T-cell (primary cell): ENCODE results near the gene EMC9. TPM values are rescaled to one million over a fixed set of nuclear protein-coding genes. Genes with fewer than 3 reads are reported as not detected.

Experiments used
- ATAC-seq, 4 experiments: fragments of 200-7000 bp in 3 of 4; fragments of 150-1000 bp in 1 of 4; cut with Tn5 transposase; replicated peaks in 1 of 4; 1 replicate in 3 of 4; 2 replicates in 1 of 4; pipeline ENCODE4 v1.10.0; 2021; ENCODE audit warnings: moderate library complexity in 3 of 4, mild to moderate bottlenecking in 2 of 4, moderate number of reproducible peaks in 1 of 4
- CTCF ChIA-PET, 2 donors: fragments of 300-600 bp; sonication (Branson Sonifier 250); formaldehyde crosslinking; loops; one replicate each; lab custom pipeline; 2022; ENCODE audit warnings: antibody characterized with exemption in 2 of 2; lab: Charles Lee
- POLR2A ChIA-PET, 2 donors: fragments of 300-600 bp; sonication (Branson Sonifier 250); formaldehyde crosslinking; loops; one replicate each; lab custom pipeline; 2022; ENCODE audit warnings: antibody characterized with exemption in 2 of 2; lab: Charles Lee
- DNase-seq, 35 experiments: peaks; one replicate each; pipeline versions ENCODE4 v3.0.0 to v3.0.0-alpha.2; 2013 to 2023
- H3K27ac ChIP-seq: one replicate; pipeline ENCODE4 v1.5.1; 2013; ENCODE audit warnings: low read length
- H3K27me3 ChIP-seq, 2 experiments: replicated peaks in 1 of 2; 1 replicate in 1 of 2; 2 replicates in 1 of 2; pipeline versions ENCODE4 v1.6.1 to v1.7.0; 2013; ENCODE audit warnings: low read length in 1 of 2, mixed read lengths in 1 of 2; ENCODE audit not compliant: control insufficient read depth in 2 of 2, insufficient read depth in 2 of 2; ENCODE audit errors: extremely low read depth in 1 of 2
- H3K36me3 ChIP-seq, 2 donors: 1 replicate in 1 of 2; 2 replicates in 1 of 2; pipeline versions ENCODE4 v1.6.1 to v1.7.0; 2013; ENCODE audit warnings: low read length in 1 of 2; ENCODE audit not compliant: control insufficient read depth in 2 of 2, insufficient read depth in 1 of 2; ENCODE audit errors: extremely low read depth in 1 of 2
- H3K4me1 ChIP-seq, 2 experiments: 1 replicate in 1 of 2; 2 replicates in 1 of 2; pipeline versions ENCODE4 v1.6.1 to v1.7.0; 2013; ENCODE audit warnings: low read length in 2 of 2, mixed read lengths in 1 of 2; ENCODE audit not compliant: insufficient read depth in 2 of 2, control insufficient read depth in 1 of 2; ENCODE audit errors: extremely low read depth in 1 of 2
- H3K4me3 ChIP-seq, 2 donors: 1 replicate in 1 of 2; 2 replicates in 1 of 2; pipeline versions ENCODE4 v1.5.1 to v1.7.0; 2013; ENCODE audit warnings: mild to moderate bottlenecking in 2 of 2, low read length in 1 of 2, moderate library complexity in 1 of 2; ENCODE audit not compliant: control insufficient read depth in 1 of 2; ENCODE audit errors: extremely low read depth in 1 of 2
- H3K9me3 ChIP-seq: 2 replicates; pipeline ENCODE4 v1.7.0; 2013
- H3K27ac Mint-ChIP-seq, 2 donors: one replicate each; pipeline ENCODE4 v1.8.0; 2020 to 2021; ENCODE audit warnings: mild to moderate bottlenecking in 2 of 2, mixed read lengths in 2 of 2
- H3K27me3 Mint-ChIP-seq, 2 donors: one replicate each; pipeline ENCODE4 v1.8.0; 2021 to 2022; ENCODE audit warnings: mixed read lengths in 2 of 2
- H3K36me3 Mint-ChIP-seq: one replicate; pipeline ENCODE4 v1.8.0; 2021; ENCODE audit warnings: mixed read lengths
- H3K4me1 Mint-ChIP-seq, 3 donors: one replicate each; pipeline ENCODE4 v1.8.0; 2020 to 2022; ENCODE audit warnings: mixed read lengths in 3 of 3, mild to moderate bottlenecking in 1 of 3
- H3K4me3 Mint-ChIP-seq, 3 donors: one replicate each; pipeline ENCODE4 v1.8.0; 2020 to 2022; ENCODE audit warnings: mild to moderate bottlenecking in 3 of 3, mixed read lengths in 3 of 3, moderate library complexity in 3 of 3
- H3K9me3 Mint-ChIP-seq, 3 donors: one replicate each; pipeline ENCODE4 v1.8.0; 2020 to 2022; ENCODE audit warnings: mixed read lengths in 3 of 3
- WGBS: methylation state at CpG from one replicate; pipeline ENCODE4 v1.1.5; 2013; ENCODE audit warnings: missing lambda C conversion rate; ENCODE audit not compliant: insufficient coverage; 5-methylcytosine and 5-hydroxymethylcytosine counted together
- total RNA-seq, 35 experiments: library from RNA in 6 of 35; stranded (reverse) in 6 of 35; fragments of 120-200 nt in 1 of 35; gene quantifications; one replicate each; pipeline versions ENCODE4 v1.2.1 to v1.2.4 and lab custom pipeline; 2013 to 2026

Gene EMC9
- total RNA-seq, 5 donors from 2014 or later (not counting 1 experiment from before 2014, with no cell fraction given): 9.3 to 29.8 (median 20.8) TPM

DNA sequence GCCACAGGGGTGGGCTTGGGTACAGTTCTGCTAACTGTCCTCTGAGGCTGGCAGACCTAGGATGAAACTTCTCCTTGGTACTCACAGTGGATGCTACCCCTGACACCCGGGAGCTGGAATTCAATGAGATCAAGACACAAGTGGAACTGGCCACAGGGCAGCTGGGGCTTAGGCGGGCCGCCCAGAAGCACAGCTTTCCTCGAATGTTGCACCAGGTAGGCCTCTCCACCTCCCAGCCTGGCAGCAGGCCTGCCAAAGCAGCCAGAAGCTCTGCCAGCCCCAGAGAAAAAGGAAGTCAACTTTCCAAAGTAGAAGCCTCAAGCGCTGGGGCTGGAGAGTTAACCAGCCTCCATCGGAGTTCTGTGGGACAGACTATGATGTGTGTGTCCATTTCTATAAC, 24.2 kb downstream of the EMC9 start:
- H3K27me3 Mint-ChIP-seq: no peaks in the 10 kb centered on the region
- Histone ChIP-seq H3K27me3 (no peaks in the 10 kb centered on the region), H3K27ac (no peak overlapping the region), H3K9me3 (no peaks in the 10 kb centered on the region), H3K4me3 (no peak overlapping the region), H3K36me3 (peaks cover 0 to 57% of the 10 kb centered on the region in 2 donors), H3K4me1 (peaks cover 12 to 31% of the 10 kb centered on the region in 2 experiments)
- H3K36me3 Mint-ChIP-seq: peaks cover 49% of the 10 kb centered on the region
- CTCF ChIA-PET: interaction anchor here (0.9 to 1.3 kb wide), 4 partner anchors 9 to 45 kb away, joined by 3 to 5 read pairs (median 4); partner anchors contain the start of gene IRF9 (in 1 of the 2)
- POLR2A ChIA-PET: interaction anchor here (0.5 to 0.9 kb wide), 3 partner anchors 9 to 161 kb away, joined by 3 to 7 read pairs (median 4); partner anchors contain the start of gene IRF9 (in 1 of the 2)
- ATAC-seq (no peak), DNase-seq (no peak)
- 100% methylated on average over 1 of the region's 6 CpGs for WGBS
- H3K4me1 Mint-ChIP-seq: peaks cover 29 to 39% (median 30%) of the 10 kb centered on the region in 3 donors
- H3K9me3 Mint-ChIP-seq: no peaks in the 10 kb centered on the region
- no peak overlapping the region for H3K27ac Mint-ChIP-seq
- peak overlapping the region in 1 of 3 donors; percentile 94 for H3K4me3 Mint-ChIP-seq

DNA sequence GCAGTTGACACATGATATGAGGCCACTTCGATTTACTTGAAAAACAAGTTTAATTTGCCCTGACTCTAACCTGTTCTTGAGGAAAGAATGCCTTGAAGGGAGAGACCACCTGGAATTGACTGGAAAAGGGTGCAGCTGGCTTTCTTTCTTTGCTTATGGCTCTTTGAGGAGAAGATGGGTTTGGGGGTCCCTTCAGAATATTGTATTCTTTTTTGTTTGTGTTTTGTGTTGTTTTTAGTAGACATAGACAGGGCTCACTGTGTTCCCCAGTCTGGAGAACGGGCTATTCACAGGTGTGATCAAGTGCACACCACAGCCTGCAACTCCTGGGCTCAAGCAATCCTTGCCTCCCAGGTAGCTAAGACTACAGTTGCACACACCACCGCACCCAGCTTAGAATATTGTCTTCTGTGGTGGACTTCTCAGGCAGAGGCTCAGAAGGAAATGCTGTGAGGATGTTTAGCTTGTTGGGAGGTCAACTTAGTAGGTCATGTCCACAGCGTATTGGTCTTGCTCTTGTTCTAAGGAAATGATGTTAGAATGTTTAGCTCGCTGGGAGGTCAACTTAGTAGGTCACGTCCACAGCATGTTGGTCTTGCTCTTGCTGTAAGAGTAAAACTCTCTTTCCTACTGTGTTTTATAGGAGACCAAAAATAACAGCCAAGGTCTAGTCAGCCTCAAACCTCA, 25.1 kb downstream of the EMC9 start:
- H3K9me3 ChIP-seq: no peaks in the 10 kb centered on the region
- ChIA-PET POLR2A (interaction anchor here (0.6 to 2.2 kb wide), 8 partner anchors 10 to 126 kb away, joined by 3 to 10 read pairs (median 4); partner anchors contain the start of genes IRF9 (in 1 of the 2), PSME2 (in 1 of the 2) and TINF2 (in 1 of the 2)), CTCF (interaction anchor here (0.6 to 2.5 kb wide), 6 partner anchors 10 to 1461 kb away, joined by 3 to 20 read pairs (median 4); partner anchors contain the start of gene IRF9 (in 2 of the 2))
- peak overlapping the region; percentile 94 to 99 for H3K4me3 ChIP-seq
- Mint-ChIP-seq H3K9me3 (no peaks in the 10 kb centered on the region), H3K36me3 (peaks cover 44% of the 10 kb centered on the region), H3K4me3 (peak overlapping the region; percentile 90 to 94 (median 93)), H3K27ac (peak overlapping the region; percentile 98), H3K27me3 (no peaks in the 10 kb centered on the region), H3K4me1 (peaks cover 29 to 39% (median 30%) of the 10 kb centered on the region in 3 donors)
- no peak overlapping the region for H3K27ac ChIP-seq
- 67% methylated on average over 1 of the region's 6 CpGs for whole genome bisulfite sequencing
- peaks cover 0 to 49% of the 10 kb centered on the region in 2 donors for H3K36me3 ChIP-seq
- H3K27me3 ChIP-seq: no peaks in the 10 kb centered on the region
- DNase-seq (no peak), ATAC-seq (no peak)
- peaks cover 12 to 31% of the 10 kb centered on the region in 2 experiments for H3K4me1 ChIP-seq

DNA sequence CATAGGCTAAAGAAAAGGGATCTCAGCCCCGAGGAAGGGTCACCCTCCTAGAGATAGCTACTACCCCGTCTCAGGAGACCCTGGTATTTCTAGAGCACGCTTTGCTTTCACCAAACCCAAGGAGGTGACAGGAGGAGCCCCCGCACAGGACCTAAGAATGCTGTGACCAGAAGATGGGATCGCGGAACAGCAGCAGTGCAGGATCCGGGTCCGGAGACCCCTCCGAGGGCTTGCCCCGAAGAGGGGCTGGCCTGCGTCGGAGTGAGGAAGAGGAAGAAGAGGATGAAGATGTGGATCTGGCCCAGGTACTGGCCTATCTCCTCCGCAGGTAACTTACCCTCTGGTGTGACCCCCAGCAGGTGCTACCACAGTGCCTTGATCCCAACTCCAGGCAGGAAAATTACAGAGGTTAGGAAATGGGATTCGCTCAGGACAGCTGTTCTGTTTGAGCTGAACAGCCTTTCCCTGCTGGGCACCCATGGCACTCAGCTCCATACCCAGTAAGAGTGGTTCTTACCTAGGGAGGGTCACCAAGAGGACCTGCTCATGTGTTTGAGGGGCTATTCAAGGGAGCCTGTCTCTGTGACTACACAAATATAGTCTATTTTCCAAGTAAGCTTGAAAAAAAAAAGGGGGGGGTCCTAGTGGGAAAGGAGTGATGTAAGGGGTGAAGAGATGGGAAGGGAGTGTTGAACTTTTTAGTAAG, 25.8 kb downstream of the EMC9 start:
- H3K4me1 Mint-ChIP-seq: peaks cover 30 to 40% (median 31%) of the 10 kb centered on the region in 3 donors
- DNase-seq (no peak), ATAC-seq (no peak)
- Histone ChIP-seq H3K4me3 (peak overlapping the region; percentile 94 to 99), H3K27ac (peak overlapping the region; percentile 99), H3K4me1 (peaks cover 12 to 31% of the 10 kb centered on the region in 2 experiments), H3K36me3 (peaks cover 0 to 42% of the 10 kb centered on the region in 2 donors), H3K27me3 (no peaks in the 10 kb centered on the region), H3K9me3 (no peaks in the 10 kb centered on the region)
- POLR2A ChIA-PET: interaction anchor here (0.6 to 2.4 kb wide), 21 partner anchors 8 to 1278 kb away, joined by 3 to 23 read pairs (median 5); partner anchors contain the start of genes IPO4 (in 2 of the 2), PSME2 (in 2 of the 2), RNF31 (in 2 of the 2) and EMC9 (in 1 of the 2)
- H3K27me3 Mint-ChIP-seq: no peaks in the 10 kb centered on the region
- peak overlapping the region; percentile 90 to 94 (median 93) for H3K4me3 Mint-ChIP-seq
- H3K9me3 Mint-ChIP-seq: no peaks in the 10 kb centered on the region
- H3K27ac Mint-ChIP-seq: peak overlapping the region; percentile 98
- H3K36me3 Mint-ChIP-seq: peaks cover 41% of the 10 kb centered on the region
- 3% methylated on average over 10 of the region's 14 CpGs for WGBS
- CTCF ChIA-PET: interaction anchor here (0.6 to 2.6 kb wide), 15 partner anchors 16 to 321 kb away, joined by 3 to 24 read pairs (median 5); partner anchors contain the start of genes IRF9 (in 2 of the 2), DHRS4 (in 1 of the 2), EMC9 (in 1 of the 2) and FITM1 (in 1 of the 2)

DNA sequence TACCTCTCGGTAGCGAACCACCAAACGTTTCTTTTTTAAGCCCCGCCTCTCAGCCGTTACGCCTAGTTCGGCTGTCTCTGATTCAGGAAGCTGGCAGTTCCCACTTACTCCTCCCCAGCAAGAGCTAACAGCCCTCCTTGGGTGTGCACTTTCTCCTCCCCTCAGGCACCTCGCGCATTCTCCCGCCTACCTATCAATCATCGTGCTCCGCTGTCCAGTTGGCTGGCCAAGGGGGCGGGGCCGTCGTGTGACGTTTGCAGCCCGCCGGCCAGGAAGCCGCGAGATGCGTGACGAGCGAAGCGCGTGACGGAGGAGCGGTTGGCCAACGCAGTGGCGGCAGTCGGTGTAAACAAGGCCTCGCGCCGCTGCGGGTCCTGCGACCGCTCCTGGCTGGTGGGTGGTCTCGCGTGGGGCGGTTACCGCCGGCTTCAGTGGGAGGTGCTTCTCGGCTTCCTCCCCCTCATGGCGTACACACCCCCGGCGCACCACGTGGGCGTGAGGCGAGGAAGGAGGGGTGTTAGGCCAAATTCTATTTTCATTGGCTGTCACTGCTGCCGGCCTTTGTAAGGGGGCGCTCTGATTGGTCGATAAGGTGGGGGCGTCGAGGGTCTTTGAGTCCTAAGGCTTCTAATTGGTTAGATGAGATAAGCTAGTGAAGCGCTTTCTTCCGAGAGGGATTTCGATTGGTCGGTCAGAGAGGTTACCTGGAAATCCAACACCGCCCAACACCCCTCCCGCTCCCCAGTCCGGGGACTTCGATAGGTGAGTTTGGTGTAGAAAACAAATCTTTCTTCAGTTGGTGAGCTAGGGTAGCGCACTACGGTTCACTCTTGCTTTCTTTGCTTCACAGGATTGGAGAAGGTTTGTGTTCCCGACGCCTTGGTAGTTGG, 26.6 kb downstream of the EMC9 start, which contains the start of the genes DCAF11 and NRL:
DCAF11 (plus strand) TSS at position 246 of the 890 bp plus-strand sequence. CDS start 818 bp downstream, outside the sequence.
NRL (minus strand) TSS at position 418 of the 890 bp plus-strand sequence. CDS start 32,101 bp downstream, outside the sequence.
- no peaks in the 10 kb centered on the region for H3K9me3 Mint-ChIP-seq
- WGBS: 0% methylated on average over 32 of the region's 65 CpGs
- peaks cover 38% of the 10 kb centered on the region for H3K36me3 Mint-ChIP-seq
- no peaks in the 10 kb centered on the region for H3K27me3 Mint-ChIP-seq
- no peaks in the 10 kb centered on the region for H3K27me3 ChIP-seq
- H3K36me3 ChIP-seq: peaks cover 0 to 35% of the 10 kb centered on the region in 2 donors
- H3K4me3 Mint-ChIP-seq: peak within 1 kb of the TSS; percentile 90 to 94 (median 93)
- CTCF ChIA-PET: interaction anchor here (0.6 to 2.6 kb wide), 21 partner anchors 9 to 645 kb away, joined by 3 to 24 read pairs (median 5); partner anchors contain the start of genes IRF9 (in 2 of the 2), DHRS4 (in 1 of the 2), EMC9 (in 1 of the 2) and FITM1 (in 1 of the 2)
- peaks cover 12 to 31% of the 10 kb centered on the region in 2 experiments for H3K4me1 ChIP-seq
- H3K27ac ChIP-seq: peak within 1 kb of the TSS; percentile 99
- peak within 1 kb of the TSS; percentile 98 for H3K27ac Mint-ChIP-seq
- DNase-seq: peak; percentile 97 to 100 (median 99)
- POLR2A ChIA-PET: interaction anchor here (0.6 to 2.4 kb wide), 19 partner anchors 9 to 1277 kb away, joined by 3 to 23 read pairs (median 5); partner anchors contain the start of genes IPO4 (in 2 of the 2), PSME2 (in 2 of the 2), RNF31 (in 2 of the 2) and EMC9 (in 1 of the 2)
- no peaks in the 10 kb centered on the region for H3K9me3 ChIP-seq
- peak within 1 kb of the TSS; percentile 94 to 99 for H3K4me3 ChIP-seq
- peaks cover 30 to 42% (median 32%) of the 10 kb centered on the region in 3 donors for H3K4me1 Mint-ChIP-seq
- peak; percentile 85 to 88 (median 87) for ATAC-seq
